Measurements from ENCODE around the gene STXBP6. TPM values are rescaled to one million over a fixed set of nuclear protein-coding genes. Genes with fewer than 3 reads are reported as not detected.

STXBP6 gene
- total and polyA plus RNA-seq, 2 donors (not counting 3 experiments of a cell fraction or from before 2014, with no cell fraction given), result 0.06 TPM; not detected in 1

DNA sequence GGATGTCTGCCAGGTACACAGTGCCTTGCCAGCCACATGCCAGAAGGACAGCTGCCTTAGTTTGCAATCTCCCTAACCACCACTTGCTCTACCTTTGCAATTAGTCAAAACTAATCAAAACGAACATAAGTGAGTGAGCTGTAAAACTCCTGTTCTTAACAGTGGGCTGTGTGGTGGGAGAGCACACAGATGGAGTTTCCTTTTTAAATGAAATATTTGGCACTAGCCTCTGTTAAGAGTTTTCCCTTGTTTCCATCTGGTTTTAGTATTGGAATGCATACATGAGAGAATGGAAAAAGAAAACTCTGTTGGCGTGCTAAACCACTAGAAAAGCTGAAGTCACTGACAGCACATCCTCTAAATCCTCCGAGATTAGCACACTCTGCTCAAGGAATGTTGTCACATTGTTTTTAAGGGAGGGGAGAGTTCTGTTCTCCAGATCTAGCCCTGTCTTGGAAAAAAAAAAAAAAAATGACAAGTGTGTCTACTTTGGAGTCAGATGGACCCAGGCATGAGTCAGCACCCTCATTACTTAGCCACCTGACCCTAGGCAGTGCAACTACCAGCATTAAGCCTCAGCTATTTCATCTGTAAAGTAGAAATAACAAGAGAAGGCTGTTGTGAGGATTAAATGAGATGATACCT, 83.9 kb downstream of the STXBP6 start:
- Histone ChIP-seq H3K9me1 (replicated peaks; ENCODE audit: control insufficient read depth, extremely low read depth, insufficient read depth, low read length) (no peaks in the 10 kb centered on the region), H4K20me1 (replicated peaks; ENCODE audit: control insufficient read depth, extremely low read depth, insufficient read depth, low read length) (no peaks in the 10 kb centered on the region), H2AFZ (ENCODE audit: low read depth, low read length) (no peak overlapping the region), H3K4me1 (ENCODE audit: control insufficient read depth, extremely low read depth, insufficient read depth, low read length) (no peaks in the 10 kb centered on the region), H3K9ac (replicated peaks; ENCODE audit: extremely low read depth, insufficient read depth, low read length) (no peak overlapping the region), H3K27ac (ENCODE audit: insufficient read depth, low read depth, low read length) (no peak overlapping the region), H3K36me3 (ENCODE audit: control insufficient read depth in 2 of 2, extremely low read depth in 1 of 2, insufficient read depth in 2 of 2, low read length in 2 of 2) (no peaks in the 10 kb centered on the region), H3K4me2 (ENCODE audit: insufficient read depth, low read length) (no peak overlapping the region), H3K79me2 (ENCODE audit: control insufficient read depth, insufficient read depth, low read length) (no peaks in the 10 kb centered on the region), H3K9me3 (replicated peaks; ENCODE audit: control insufficient read depth, insufficient read depth, low read length) (no peaks in the 10 kb centered on the region), H3K4me3 (replicated peaks in 1 of 3; ENCODE audit: insufficient read depth in 1 of 3, low read depth in 1 of 3, low read length in 3 of 3) (no peak overlapping the region), H3K27me3 (ENCODE audit: control insufficient read depth in 2 of 2, insufficient read depth in 2 of 2, low read length in 2 of 2) (peaks cover 0 to 2% of the 10 kb centered on the region in 2 experiments)
- TF ChIP-seq GATA2 (IDR thresholded peaks at IDR 0.05; ENCODE audit: insufficient read depth, insufficient read length, low read depth, low read length) (no peak), POLR2AphosphoS5 (IDR thresholded peaks at IDR 0.05; ENCODE audit: insufficient read depth, low read depth, low read length) (no peak), JUN (IDR thresholded peaks at IDR 0.05; ENCODE audit: borderline replicate concordance, insufficient read depth, insufficient read length, low read depth) (no peak), CTCF (IDR thresholded peaks at IDR 0.05; ENCODE audit: extremely low read depth in 1 of 2, insufficient read depth in 1 of 2, low read depth in 1 of 2, low read length in 2 of 2) (no peak), FOS (IDR thresholded peaks at IDR 0.05; ENCODE audit: borderline replicate concordance, insufficient read depth, low read length) (no peak), POLR2A (IDR thresholded peaks at IDR 0.05; ENCODE audit: low read depth, low read length) (no peak)
- TF ChIP-seq, protein P1, sequence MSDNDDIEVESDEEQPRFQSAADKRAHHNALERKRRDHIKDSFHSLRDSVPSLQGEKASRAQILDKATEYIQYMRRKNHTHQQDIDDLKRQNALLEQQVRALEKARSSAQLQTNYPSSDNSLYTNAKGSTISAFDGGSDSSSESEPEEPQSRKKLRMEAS (IDR thresholded peaks at IDR 0.05; ENCODE audit: insufficient read depth, insufficient read length), result no peak
- DNase-seq (ENCODE audit: low read depth, low spot score), result peak; percentile 29
- dilution Hi-C loops (cut with MboI; ENCODE audit: extremely low pct_ligation_motif_present, low sequenced_read_pairs), result no loop called here
- no TSS peak for BruUV-seq (replicated peaks)
- intact Hi-C loops (cut with micrococcal nuclease), result no loop called here
- ChIA-PET CTCF (no interaction called here), POLR2A (no interaction called here)
- FAIRE-seq, result no peak

Measured in endothelial cell of umbilical vein (primary cell).